HG03196 (cell line): Measurements from ENCODE around the gene NIPBL.
A peak's percentile ranks its signal among the peaks of the same experiment; 100 is the strongest.
"Not testable (repeated sequence)": the region's sequence is repeated elsewhere in the genome, so short reads cannot be mapped to it uniquely, and the experiment has no call there.

Experiments used
- ATAC-seq: cut with Tn5 transposase; IDR thresholded peaks from one replicate; pipeline ENCODE4 v1.9.1; 2021; ENCODE audit not compliant: unreplicated experiment

Gene NIPBL

GRCh38 chr5:37082977-37083376 lies 206.4 kb downstream of the NIPBL start:
- not testable (repeated sequence) for ATAC-seq

GRCh38 chr5:37086026-37086425 lies 209.5 kb downstream of the NIPBL start:
- not testable (repeated sequence) for ATAC-seq

GRCh38 chr5:37086466-37087173 lies 210.1 kb downstream of the NIPBL start:
- no peak for ATAC-seq

DNA sequence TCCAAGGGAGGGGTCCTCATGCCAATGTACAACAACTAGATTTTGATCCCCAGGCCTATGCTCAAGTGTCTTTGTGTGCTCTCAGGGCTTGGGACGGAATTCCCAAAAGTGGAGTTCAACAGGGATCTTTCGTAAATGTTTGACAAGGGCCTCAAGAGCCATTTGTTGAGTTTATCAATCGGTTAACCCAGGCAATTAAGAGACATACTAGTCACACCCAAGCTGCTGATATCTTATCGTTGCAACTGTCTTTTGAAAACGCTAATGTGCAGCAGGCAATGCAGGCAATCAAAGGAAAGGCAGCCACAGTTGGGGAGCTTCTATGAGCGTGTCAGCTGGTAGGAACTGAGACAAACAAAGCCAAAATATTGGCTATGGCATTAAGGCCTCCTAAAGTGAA lies 211.4 kb downstream of the NIPBL start:
- ATAC-seq, result no peak

GRCh38 chr5:37090123-37090726 lies 213.7 kb downstream of the NIPBL start:
- ATAC-seq, result no peak

GRCh38 chr5:37090781-37091180 lies 214.2 kb downstream of the NIPBL start:
- ATAC-seq, result no peak

DNA sequence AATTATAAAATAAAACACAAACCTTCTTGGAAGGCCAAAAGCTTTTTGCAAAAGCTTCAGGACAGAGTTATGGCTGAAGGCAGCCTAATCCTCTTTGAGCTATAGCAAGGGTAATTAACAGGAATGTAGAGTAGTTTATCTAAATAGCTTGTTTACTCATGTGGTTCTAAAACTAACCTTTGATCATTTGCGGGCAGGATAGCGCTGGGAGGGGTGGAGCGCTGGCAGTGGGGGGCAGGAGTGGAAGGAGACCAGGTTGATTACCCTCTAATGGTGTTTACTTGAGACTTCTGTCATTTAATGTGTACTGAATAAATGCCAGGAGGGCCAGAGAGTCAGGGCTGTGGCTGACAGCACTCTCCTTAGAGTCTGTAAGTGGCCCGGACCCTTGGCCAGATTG lies 217.2 kb downstream of the NIPBL start:
- not testable (repeated sequence) for ATAC-seq

GRCh38 chr5:37099267-37099666 lies 222.7 kb downstream of the NIPBL start:
- not testable (repeated sequence) for ATAC-seq

- ATAC-seq, result no peak
These were observed 226.7 kb downstream of the NIPBL start for GRCh38 chr5:37103302-37103701.

DNA sequence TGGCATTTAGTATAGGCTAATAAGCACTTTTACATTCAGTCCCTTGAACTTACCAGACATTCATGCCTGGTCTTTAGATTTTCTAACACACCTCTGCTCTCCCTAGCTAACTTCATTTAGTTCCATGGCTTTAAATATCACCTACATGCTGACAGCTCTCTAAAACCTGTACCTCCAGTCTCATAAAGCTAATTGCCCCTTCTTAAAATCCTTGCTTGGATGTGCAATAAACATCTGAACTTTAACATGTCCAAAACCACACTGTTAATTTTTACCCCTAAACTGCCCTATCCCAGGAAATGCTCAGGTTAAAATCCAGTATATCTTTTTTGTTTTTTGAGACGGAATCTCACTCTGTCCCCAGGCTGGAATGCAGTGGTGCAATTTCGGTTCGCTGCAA lies 232.8 kb downstream of the NIPBL start:
- ATAC-seq, result no peak

DNA sequence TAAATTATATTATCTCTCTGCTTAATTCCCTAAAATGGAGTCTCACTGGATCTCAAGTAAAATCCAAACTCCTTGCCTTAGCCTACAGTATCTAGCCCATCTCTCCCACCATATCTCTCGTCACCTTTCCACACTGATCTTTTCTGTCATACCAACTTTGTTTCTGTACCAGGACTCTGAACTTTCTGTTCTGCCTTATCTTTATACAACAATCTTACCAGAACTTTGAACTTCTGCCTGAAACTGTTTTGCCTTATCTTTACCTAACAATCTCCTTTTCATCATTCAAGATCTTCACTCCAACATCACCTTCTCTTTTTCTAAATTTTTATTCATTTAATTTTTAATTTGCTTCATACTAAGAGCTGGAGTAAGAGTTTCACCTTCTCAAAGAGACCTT lies 233.6 kb downstream of the NIPBL start:
- no peak for ATAC-seq

- ATAC-seq, result peak; percentile 92
These were observed 235.1 kb downstream of the NIPBL start for GRCh38 chr5:37111426-37112382.

DNA sequence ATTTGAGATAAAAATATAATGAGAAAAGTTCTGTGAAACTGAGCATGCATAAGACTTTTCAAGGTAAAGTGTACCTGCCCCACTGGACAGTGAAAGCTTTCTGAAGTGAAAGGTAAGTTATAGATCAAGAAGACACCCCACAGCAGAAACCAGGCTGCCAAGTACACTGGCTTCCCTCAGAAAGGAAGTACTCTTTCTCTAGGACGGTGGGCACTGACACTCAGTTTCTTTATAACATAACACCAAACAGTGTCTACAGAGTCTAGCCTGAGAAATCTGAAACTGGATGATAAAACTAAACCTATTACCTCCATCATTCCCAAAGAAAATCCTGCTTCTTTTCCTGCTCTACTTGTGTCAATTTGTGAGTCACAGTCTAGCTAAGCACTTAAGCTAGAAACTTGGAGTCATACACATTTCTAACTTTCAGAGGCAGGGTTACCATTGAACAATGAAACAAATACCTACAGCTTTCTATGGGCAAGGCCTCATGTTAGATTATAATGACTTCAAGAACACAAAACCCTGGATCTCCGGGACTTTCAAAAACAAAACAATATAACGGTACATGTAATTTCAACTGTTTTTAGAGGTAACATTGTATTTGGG lies 235.9 kb downstream of the NIPBL start:
- ATAC-seq, result no peak
